GM18858 (cell line): ENCODE results near the gene CDC14B.
"Not testable (repeated sequence)": the region's sequence is repeated elsewhere in the genome, so short reads cannot be mapped to it uniquely, and the experiment has no call there.

Experiments used
- ATAC-seq: cut with Tn5 transposase; IDR thresholded peaks from one replicate; pipeline ENCODE4 v1.9.1; 2021; ENCODE audit not compliant: unreplicated experiment

The CDC14B gene

GRCh38 chr9:96503374-96503748 is 116.3 kb downstream of the CDC14B start:
- ATAC-seq: not testable (repeated sequence)

- ATAC-seq: no peak
These were observed 116.9 kb downstream of the CDC14B start for GRCh38 chr9:96502539-96503373.

GRCh38 chr9:96501633-96502538 is 117.8 kb downstream of the CDC14B start:
- ATAC-seq: no peak

- no peak for ATAC-seq
These were observed 118.7 kb downstream of the CDC14B start for GRCh38 chr9:96500696-96501632.

- no peak for ATAC-seq
These were observed 120.4 kb downstream of the CDC14B start for GRCh38 chr9:96499257-96499656.

GRCh38 chr9:96498796-96499195 is 120.8 kb downstream of the CDC14B start:
- no peak for ATAC-seq

GRCh38 chr9:96497117-96497399 is 122.6 kb downstream of the CDC14B start:
- no peak for ATAC-seq

- ATAC-seq: no peak
These were observed 123.1 kb downstream of the CDC14B start for GRCh38 chr9:96496368-96497116.

GRCh38 chr9:96495341-96495740 is 124.3 kb downstream of the CDC14B start:
- ATAC-seq: no peak

GRCh38 chr9:96494215-96494800 is 125.3 kb downstream of the CDC14B start:
- no peak for ATAC-seq

- ATAC-seq: no peak
These were observed 125.9 kb downstream of the CDC14B start for GRCh38 chr9:96493757-96494156.

GRCh38 chr9:96492993-96493531 is 126.6 kb downstream of the CDC14B start:
- no peak for ATAC-seq

GRCh38 chr9:96491880-96492525 is 127.6 kb downstream of the CDC14B start:
- ATAC-seq: no peak

GRCh38 chr9:96491079-96491879 is 128.4 kb downstream of the CDC14B start:
- no peak for ATAC-seq

- no peak for ATAC-seq
These were observed 129.0 kb downstream of the CDC14B start for GRCh38 chr9:96490534-96491078.

GRCh38 chr9:96489482-96489979 is 130.1 kb downstream of the CDC14B start:
- ATAC-seq: no peak

GRCh38 chr9:96487949-96488348 is 131.7 kb downstream of the CDC14B start:
- no peak for ATAC-seq

GRCh38 chr9:96487029-96487396 is 132.6 kb downstream of the CDC14B start:
- ATAC-seq: no peak
